Body of pancreas (tissue), 4 donors: ENCODE measurements around the gene TBRG4.

Source experiments
- POLR2A ChIP-seq, 3 donors: fragments of 450-650 bp; IDR thresholded peaks; one replicate each; pipeline ENCODE4 v1.6.1; 2016; ENCODE audit warnings: antibody characterized with exemption in 3 of 3, mild to moderate bottlenecking in 2 of 3
- TF ChIP-seq, protein P1 (sequence below), 7 experiments: fragments of 450-650 bp in 4 of 7; fragments of 200-600 bp in 3 of 7; sonication (generic) in 3 of 7; IDR thresholded peaks; one replicate each; pipeline ENCODE4 v1.5.1; 2016 to 2019; ENCODE audit warnings: antibody characterized with exemption in 7 of 7

GRCh38 chr7:45159296-45159695 is 47.8 kb upstream of the TBRG4 start:
- TF ChIP-seq, protein P1, sequence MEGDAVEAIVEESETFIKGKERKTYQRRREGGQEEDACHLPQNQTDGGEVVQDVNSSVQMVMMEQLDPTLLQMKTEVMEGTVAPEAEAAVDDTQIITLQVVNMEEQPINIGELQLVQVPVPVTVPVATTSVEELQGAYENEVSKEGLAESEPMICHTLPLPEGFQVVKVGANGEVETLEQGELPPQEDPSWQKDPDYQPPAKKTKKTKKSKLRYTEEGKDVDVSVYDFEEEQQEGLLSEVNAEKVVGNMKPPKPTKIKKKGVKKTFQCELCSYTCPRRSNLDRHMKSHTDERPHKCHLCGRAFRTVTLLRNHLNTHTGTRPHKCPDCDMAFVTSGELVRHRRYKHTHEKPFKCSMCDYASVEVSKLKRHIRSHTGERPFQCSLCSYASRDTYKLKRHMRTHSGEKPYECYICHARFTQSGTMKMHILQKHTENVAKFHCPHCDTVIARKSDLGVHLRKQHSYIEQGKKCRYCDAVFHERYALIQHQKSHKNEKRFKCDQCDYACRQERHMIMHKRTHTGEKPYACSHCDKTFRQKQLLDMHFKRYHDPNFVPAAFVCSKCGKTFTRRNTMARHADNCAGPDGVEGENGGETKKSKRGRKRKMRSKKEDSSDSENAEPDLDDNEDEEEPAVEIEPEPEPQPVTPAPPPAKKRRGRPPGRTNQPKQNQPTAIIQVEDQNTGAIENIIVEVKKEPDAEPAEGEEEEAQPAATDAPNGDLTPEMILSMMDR (IDR thresholded peaks at IDR 0.05): no peak
- no peak for TF ChIP-seq POLR2A (IDR thresholded peaks at IDR 0.05)
